ENCODE results near the gene DAND5.
"Not testable (repeated sequence)": the region's sequence is repeated elsewhere in the genome, so short reads cannot be mapped to it uniquely, and the experiment has no call there.

DAND5 gene

DNA sequence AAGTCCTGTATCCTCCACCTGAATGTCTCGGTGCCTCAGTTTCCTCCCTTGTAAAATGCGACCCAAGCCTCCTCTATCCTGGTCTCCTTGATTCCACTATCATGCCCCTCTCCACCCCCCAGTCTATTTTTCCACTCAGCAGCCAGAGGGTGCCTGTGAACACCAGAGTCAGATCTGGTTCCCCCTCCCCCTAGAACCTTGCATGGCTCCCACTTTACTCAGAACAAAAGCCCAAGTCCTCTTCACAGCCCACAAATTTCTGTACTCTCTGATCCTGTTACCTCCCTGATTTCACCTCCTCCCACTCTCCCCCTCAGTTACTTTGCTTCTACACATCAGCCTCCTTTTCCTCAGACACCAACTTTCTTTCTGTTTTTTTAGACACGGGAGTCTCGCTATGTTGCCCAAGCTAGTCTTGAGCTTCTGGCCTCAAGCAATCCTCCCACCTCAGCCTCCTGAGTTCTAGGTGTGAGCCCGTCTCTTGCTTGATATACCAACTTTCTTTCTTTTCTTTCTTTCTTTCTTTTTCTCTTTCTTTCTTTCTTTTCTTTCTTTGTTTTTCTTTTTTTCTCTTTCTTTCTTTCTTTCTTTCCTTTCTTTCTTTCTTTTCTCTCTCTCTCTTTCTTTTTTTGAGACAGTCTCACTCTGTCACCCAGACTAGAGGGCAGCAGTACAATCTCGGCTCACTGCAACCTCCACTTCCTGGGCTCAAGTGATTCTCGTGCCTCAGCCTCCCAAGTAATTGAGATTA lies 869 bp downstream of the DAND5 start:
- DNase-seq: no peak

DNA sequence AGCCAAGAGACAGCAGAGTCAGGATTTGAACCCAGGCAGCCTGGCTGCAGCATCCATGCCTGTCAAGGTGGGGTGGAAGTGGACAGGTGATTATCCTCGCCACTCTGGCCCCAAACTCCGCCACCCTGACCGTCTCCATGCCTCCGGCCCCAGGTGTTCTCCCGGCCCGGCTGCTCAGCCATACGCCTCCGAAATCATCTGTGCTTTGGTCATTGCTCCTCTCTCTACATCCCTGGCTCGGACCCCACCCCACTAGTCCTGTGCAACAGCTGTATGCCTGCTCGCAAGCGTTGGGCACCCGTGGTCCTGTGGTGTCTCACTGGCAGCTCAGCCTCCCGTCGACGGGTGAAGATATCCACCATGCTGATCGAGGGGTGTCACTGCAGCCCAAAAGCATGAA lies 3.9 kb downstream of the DAND5 start:
- DNase-seq: no peak

DNA sequence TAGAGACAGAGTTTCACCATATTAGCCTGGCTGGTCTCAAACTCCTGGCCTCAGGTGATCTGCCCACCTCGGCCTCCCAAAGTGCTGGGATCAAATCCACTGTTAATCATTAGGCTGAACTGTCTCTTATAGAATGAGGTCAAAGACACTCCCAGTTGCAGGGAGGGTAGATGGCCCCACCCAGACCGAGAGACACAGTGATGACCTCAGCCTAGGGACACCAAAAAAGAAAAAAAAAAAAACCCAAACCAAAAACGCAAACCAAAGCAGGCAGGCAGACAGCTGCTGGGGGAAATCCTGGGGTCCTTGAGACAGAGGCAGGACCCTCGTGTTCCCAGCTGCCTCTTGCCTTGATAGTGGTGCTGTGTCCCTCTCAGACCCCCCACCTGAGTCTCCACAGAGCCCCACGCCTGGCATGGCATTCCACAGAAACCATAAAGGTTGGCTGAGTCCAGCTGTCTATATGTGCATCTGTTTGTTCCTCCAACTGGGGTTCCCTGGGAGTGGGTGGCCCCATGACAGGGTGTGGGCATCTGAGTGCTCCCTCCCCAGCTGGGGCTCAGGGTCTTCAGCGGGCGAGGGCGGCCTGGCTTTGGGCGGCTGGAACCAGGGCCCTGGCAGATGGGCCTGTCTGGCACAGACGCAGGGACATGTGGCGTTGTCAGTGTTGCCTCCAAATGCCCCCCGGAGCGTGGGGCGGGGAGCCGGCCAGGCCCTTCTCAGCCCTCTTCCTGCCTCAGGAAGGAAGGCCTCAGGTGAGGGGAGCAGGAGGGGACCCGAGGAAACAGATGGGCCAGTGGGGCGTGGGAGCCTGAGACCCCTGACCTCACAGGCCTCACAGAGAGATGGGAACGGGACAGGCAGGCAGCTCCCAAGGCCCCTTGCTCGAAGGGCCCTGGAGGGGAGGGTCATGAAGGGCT lies 5.2 kb downstream of the DAND5 start:
- DNase-seq: no peak

DNA sequence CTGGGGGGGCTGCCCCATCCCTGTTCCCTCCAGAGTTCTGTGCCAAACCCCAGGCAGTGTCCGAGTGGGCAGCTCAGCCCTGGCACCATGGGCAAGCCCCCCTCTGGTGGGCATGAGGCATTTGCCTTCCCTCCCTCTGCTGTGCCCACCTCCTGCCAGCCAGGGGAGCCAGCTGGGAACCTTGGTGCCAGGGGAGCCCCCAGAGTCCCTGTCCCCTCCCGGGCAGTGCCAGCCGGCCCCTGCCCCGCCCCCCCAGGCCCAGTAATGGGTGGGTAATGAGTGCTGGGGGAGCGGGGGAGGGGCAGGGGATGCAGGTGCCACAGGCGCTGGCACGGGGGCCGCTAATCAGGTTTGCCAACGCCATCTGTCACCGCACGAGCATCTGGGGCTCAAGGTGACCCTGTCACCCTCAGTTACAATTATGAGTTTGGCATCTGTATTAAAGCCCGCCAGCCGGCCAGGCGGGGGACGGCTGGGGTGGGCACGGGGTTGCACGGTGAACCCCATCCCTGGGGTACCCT lies 5.9 kb downstream of the DAND5 start:
- no peak for DNase-seq

DNA sequence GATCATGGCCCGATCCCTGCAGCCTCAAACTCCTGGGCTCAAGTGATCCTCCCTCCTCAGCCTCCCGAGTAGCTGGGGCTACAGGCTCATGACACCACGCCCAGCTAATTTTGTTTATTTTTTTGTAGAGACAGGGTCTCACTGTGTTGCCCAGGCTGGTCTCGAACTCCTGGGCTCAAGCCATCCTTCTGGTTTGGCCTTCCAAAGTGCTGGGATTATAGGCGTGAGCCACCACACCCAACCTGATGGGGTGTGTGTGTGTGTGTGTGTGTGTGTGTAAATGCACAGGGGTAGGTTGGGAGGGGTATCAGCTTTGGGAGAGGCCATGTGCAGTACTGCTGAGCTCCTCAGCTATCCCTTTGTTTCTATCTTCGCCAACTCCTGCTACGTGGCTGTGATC lies 6.7 kb downstream of the DAND5 start:
- DNase-seq: not testable (repeated sequence)

DNA sequence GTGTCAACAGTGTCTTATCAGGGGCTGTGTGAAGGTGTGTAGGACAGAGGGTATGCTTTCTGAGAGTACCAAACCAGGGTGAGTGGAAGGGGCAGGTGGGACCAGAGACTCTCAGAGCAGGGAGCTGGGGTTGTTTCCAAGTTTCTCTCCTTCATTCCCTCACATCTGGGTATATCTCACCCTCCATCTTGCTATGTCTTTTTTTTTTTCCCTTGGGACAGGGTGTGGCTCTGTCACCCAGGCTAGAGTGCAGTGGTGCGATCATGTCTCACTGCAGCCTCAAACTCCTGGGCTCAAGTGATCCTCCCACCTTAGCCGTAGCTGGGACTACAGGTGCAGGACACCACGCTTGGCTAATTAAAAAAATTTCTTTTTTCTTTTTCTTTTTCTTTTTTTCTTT lies 10.6 kb downstream of the DAND5 start:
- DNase-seq: no peak

DNA sequence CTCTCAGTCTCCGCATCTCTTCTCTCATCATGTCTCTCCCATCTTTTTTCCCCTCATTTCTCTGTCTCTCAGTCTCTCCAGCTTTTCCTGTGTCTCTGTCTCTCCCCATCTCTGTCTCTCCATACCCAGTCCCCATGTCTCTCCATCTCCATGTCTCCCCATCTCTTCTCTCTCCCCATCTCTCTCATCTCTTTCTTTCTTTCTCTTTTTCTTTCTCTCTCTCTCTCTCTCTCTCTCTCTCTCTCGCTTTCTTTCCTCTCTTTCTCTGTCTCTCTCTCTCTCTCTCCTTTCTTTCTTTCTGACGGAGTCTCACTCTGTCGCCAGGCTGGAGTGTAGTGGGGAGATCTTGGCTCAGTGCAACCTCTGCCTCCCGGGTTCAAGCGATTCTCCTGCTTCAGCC lies 13.3 kb downstream of the DAND5 start:
- no peak for DNase-seq

DNA sequence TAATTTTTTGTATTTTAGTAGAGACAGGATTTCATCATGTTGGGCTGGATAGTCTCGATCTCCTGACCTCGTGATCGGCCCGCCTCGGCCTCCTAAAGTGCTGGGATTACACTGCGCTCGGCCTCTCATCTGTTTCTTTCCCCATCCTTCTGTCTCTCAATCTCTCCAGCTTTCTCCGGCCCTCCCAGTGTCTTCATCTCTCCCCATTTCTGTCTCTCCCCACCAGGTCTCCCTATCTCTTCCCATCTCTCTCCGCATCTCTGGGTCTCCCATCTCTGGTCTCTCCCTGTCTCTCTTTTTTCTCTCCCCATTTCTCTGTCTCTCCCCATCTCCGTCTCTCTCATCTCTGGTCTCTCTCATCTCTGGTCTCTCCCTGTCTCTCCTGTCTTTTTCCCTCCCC lies 13.7 kb downstream of the DAND5 start:
- DNase-seq: no peak

DNA sequence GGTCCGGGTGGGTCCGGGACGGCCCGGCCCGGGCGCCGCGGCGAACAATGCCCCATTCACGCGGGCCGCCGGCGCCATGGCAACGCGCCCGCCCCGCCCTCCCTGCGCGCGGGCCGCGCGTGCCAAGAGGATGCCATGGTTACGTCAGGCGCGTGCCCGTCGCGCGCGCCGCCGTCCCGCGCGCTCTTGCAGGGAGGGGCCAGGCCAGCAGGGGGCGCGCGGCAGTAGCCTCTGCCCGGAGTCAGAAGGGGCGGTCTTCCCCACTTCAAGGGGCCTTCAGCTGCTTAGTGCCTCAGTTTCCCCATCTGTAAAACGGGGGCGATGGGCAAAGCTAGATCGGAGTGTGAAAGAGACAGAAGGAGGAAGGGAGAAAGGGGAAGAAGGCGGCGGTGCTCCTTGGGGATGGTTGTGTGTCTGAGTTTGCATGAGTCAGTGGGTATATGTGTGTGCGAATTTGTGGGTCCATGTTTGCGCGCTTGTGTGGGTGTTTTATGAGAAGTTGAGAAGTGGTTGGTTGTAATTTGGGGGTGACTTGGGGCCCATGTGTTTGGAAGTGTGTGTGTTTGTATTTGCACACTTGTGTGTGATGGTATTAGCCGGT lies 14.3 kb downstream of the DAND5 start:
- DNase-seq: peak; percentile 77

DNA sequence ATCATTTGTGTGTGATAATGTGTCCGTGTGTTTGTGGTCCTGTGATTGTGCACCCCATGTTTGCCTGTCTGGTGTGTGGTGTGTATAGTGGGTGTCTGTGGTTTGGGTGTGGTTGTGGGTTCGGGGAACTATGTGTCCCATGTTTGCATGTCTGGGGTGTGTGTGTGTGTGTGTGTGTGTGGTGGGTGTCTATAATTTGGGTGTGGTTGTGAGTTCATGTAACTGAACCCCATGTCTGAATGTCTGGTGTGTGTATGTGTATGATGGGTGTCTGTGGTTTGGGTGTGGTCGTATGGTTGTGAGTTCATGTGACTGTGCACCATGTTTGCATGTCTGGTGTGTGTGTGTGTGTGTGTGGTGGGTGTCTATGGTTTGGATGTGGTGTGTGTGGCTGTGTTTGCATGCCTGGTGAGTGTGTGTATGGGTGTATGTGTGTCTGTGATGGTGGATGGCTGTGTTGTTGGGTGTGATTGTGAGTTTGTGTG lies 14.8 kb downstream of the DAND5 start:
- DNase-seq: no peak

DNA sequence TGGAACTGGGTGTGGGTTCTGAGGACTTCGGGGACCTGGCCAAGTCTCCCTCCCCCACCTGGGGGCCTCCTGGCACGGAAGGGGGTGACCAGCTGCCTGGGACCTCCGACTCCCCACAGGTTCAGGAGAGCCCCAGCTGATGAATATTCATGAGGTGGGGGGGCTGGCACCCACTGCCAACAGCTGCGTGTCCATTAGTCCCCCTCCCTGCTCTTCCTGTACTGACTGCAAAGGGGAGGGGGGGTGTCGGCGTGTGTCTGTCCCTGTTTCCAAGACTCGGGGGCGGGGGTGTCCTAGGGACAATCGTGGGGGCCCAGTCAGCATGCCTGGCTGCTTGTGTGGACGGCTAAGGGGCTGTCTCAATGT lies 15.3 kb downstream of the DAND5 start:
- DNase-seq: no peak

DNA sequence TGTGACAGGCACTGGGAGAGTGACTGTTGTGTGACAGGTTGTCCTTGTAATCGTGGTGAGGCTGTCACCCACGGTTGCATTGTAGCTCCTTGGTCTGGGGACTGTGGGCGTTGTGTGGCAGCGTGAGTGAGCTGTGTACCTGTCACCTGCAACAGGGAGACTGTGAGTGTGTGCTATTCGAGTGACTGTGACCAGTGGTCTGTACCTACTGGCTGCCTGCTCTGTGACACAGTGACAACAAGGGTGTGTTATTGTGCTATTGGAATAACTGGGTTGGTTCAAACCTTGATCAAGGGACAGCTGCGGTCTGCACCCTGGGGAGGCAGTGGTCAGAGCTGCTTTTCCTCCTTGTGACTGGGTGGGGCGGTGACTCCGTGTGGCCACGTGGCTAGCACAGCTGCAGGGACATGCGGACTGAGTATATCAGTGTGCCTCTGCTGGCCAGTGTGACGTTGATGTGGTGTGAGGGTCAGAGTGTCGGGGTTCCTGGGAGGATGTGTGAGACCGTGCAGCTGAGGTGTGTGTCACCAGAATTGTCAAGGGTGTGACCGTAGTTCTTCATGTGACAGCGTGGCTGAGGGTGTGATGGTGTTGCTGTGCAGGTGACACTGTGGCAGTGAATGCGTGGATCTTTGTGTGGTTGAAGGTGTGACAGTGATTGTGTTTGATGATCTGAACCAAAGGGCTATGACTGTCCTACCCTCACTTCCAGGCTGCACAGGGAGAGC lies 15.8 kb downstream of the DAND5 start:
- DNase-seq: no peak

DNA sequence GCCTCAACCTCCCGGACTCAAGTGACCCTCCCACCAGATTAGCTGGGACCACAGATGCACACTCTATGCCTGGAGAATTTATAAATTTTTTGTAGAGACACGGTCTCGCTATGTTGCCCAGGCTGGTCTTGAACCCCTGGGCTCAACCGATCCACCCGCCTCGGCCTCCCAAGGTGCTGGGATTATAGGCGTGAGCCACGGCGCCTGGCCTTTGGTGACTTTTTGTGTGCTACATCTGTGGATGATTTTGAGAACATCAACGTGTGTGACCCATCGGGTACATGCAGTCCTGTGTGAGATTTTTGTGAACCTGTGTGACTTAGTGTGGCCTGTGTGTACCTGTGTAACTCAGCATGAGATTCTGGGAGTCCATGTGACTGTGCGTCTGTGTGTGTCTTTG lies 17.4 kb downstream of the DAND5 start:
- no peak for DNase-seq

DNA sequence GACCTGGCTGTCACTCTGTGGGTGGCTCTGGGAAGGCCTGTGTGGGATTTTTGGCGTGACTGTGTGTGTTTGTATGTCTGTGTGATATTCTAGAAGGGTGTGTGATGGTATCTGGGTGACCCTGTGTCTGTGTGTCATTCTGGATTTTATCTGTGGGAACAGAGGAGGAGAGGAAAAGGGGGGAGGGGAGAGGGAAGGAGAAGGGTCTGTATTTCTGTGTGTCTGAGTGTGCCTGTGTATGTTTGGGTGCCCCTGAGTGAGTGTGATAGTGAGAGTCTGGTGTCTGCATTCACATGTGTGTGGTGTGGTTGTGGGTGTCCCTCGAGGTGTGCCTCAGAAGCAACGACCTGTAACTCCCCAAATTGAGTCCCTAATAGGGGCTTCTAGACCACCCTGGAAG lies 17.8 kb downstream of the DAND5 start:
- DNase-seq: no peak

DNA sequence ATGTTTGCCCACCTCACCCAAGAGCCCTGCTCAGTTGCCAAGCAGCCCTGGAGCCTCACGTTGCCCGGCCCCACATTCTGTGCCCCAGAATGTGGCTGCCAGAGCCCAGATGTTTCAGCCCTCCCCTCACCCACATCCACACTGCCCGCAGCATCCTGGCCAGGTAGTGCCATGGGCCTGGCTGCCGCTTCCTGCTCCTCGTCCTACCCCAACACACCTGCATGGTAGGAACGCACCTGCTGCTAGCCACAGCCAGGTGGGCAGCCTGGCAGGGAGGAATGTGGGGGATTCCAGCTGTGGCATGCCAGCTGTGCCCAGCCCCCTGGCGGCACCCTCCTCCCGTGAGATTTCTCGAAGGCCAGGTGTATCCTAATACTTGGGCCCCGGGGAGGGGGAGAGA lies 18.4 kb downstream of the DAND5 start:
- DNase-seq: no peak

DNA sequence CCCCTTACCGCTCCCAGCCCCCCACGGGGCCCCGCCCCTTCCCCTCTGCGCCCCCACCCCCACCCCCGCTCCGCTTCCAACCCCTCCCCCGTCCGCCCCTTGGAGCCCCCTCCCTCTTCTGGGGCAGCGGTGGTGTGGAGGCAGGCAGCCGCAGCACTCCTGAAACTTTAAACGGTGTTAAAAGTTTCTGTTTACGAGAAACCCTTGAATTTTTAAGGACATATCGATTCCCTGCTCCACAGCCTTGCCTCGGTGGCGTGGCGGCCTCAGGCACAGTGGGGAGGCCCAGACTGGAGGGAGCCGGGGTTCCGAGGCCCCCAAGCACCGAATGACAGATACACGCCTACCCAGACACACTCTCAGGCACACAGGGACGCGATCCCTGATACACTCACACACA lies 21.1 kb downstream of the DAND5 start:
- no peak for DNase-seq

DNA sequence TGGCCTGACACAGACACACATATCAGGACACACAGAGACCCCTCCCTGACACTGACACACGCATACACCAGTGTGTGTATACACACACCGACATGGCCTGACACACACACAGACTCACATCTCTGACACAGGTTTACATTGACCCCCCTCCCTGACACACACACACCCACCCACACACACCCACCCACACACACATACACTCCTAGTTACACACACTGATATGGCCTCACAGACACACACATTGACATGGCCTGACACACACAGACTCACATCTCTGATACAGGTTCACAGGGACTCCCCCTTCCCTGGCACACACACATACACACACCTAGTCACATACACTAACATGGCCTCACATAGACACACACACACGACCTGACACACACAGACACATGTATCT lies 21.5 kb downstream of the DAND5 start:
- no peak for DNase-seq

DNA sequence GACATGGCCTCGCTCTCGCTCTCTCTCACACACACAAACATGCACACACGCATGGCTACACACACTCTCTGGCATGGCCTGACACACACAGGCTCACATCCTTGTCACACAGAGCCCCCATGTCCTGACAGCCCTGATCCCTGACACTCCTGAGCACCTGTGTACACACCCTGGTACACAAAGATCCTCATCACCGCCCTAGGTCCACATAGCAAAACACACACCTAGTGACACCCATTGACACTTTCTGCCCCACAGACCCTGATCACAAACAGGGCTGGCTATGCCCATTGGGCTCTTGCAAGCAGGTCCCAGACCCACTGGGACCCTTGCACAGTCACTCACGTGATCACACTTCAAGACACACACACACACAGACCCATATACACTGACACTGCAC lies 21.9 kb downstream of the DAND5 start:
- DNase-seq: no peak

DNA sequence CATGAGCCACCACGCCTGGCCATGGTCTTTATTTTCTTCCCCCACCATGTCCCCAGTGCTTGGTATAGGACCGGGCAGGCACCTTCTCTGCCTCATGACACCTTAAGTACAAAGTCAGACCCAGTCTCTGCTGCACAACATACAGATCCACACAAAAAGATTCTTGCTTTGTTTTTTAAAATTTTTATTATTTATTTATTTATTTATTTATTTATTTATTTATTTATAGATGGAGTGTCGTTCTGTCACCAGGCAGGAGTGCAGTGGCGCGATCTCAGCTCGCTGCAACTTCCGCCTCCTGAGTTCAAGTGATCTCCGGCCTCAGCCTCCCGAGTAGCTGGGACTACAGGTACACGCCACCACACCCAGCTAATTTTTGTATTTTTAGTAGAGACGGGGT lies 23.4 kb downstream of the DAND5 start:
- DNase-seq: no peak

DNA sequence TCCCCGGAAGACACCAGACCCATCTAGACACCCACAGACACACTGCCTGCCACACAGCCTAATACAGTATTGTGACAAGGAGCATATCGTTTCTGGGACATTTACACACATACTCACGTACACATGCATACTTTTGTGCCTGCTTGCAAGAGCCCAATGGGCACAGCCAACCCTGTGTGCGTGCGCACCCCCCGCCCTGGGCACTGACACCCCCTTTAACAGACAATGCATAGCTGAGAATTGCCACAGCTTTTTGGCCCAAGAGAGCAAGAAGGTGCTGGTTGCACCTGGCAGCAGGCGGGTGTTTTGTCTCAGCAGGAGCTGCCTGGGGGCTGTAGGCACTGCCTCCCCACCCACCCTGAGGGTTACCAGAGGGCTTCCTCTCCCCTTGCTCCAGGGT lies 24.2 kb downstream of the DAND5 start:
- no peak for DNase-seq

DNA sequence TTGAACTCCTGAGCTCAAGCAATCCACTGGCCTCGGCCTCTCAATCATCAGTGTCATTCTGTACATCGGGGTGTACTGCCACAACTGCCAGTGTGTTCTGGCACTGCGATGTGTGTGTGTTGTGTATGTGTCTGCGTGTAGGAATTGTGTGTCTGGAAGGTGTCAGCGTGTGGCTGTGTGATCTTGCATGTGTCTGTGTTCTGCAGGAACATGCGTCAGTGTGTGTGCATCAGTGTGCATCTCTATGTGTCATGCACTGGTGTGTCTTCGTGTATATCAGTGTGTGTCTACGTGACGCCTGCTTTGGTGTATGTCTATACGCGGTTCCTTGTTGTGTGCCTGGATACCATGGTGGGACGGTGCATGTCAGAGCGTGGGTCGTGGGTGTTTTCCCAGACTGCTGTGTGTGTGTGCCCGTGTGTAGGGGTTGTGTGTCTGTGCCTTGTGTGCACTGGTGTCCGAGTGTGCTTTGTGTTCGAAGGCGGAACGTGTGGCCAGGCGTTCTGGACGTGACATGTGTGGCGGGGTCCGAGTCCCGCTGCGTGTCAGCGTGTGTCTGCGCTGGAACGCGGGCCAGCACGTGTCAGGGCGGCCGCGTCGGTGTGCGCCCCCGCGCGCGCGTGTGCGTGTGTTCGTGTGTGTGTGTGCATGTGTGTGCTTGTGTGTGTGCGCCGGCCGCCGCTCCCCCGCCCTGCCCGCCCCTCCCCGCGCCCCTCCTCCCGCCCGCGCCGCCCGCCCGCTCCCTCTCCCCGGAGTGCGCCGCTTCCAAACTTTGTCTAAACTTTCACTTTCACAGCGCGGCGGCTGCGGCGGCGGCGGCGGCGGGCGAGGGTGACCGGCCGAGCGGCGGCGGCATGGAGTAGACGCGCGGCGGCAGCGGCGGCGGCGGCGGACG lies 25.6 kb downstream of the DAND5 start, which contains the start of gene NFIX:
Gene NFIX (plus strand): TSS at position 775 of the 895 bp plus-strand sequence. CDS start 363 bp downstream, outside the sequence.
- DNase-seq: peak; percentile 29
